ENCODE results near the gene AQP7. TPM values are rescaled to one million over a fixed set of nuclear protein-coding genes. Genes with fewer than 3 reads are reported as not detected.
A peak's percentile ranks its signal among the peaks of the same experiment; 100 is the strongest.
"Not testable (repeated sequence)": the region's sequence is repeated elsewhere in the genome, so short reads cannot be mapped to it uniquely, and the experiment has no call there.

The AQP7 gene
- polyA plus RNA-seq, 3 donors = 19.9 to 42.7 (median 23.6) TPM

- no peak for DNase-seq (ENCODE audit: extremely low read depth in 1 of 11, low read depth in 9 of 11, low spot score in 4 of 11)
Measured at GRCh38 chr9:33404788-33405362, 2.5 kb upstream of the AQP7 start.

- no peak for DNase-seq (ENCODE audit: extremely low read depth in 1 of 11, low read depth in 9 of 11, low spot score in 4 of 11)
Measured at GRCh38 chr9:33403941-33404787, 1.8 kb upstream of the AQP7 start.

GRCh38 chr9:33401809-33402208 lies 559 bp downstream of the AQP7 start:
- DNase-seq (ENCODE audit: extremely low read depth in 1 of 11, low read depth in 9 of 11, low spot score in 4 of 11) = not testable (repeated sequence)

GRCh38 chr9:33399047-33399446 lies 3.3 kb downstream of the AQP7 start:
- DNase-seq (ENCODE audit: extremely low read depth in 1 of 11, low read depth in 9 of 11, low spot score in 4 of 11) = not testable (repeated sequence)

- not testable (repeated sequence) for DNase-seq (ENCODE audit: extremely low read depth in 1 of 11, low read depth in 9 of 11, low spot score in 4 of 11)
Measured at GRCh38 chr9:33397801-33398200, 4.6 kb downstream of the AQP7 start.

GRCh38 chr9:33395159-33395879 lies 7.0 kb downstream of the AQP7 start:
- DNase-seq (ENCODE audit: extremely low read depth in 1 of 11, low read depth in 9 of 11, low spot score in 4 of 11) = peak in 1 of 11 donors; percentile 62

GRCh38 chr9:33393986-33394385 lies 8.4 kb downstream of the AQP7 start:
- not testable (repeated sequence) for DNase-seq (ENCODE audit: extremely low read depth in 1 of 11, low read depth in 9 of 11, low spot score in 4 of 11)

- DNase-seq (ENCODE audit: extremely low read depth in 1 of 11, low read depth in 9 of 11, low spot score in 4 of 11) = no peak
Measured at GRCh38 chr9:33393581-33393980, 8.8 kb downstream of the AQP7 start.

GRCh38 chr9:33392591-33393021 lies 9.8 kb downstream of the AQP7 start:
- not testable (repeated sequence) for DNase-seq (ENCODE audit: extremely low read depth in 1 of 11, low read depth in 9 of 11, low spot score in 4 of 11)

- peak in 7 of 11 donors; percentile 55 to 79 (median 67) for DNase-seq (ENCODE audit: extremely low read depth in 1 of 11, low read depth in 9 of 11, low spot score in 4 of 11)
Measured at GRCh38 chr9:33391111-33391771, 11.1 kb downstream of the AQP7 start.

GRCh38 chr9:33388110-33388994 lies 14.0 kb downstream of the AQP7 start:
- DNase-seq (ENCODE audit: extremely low read depth in 1 of 11, low read depth in 9 of 11, low spot score in 4 of 11) = no peak

GRCh38 chr9:33386998-33387397 lies 15.4 kb downstream of the AQP7 start:
- not testable (repeated sequence) for DNase-seq (ENCODE audit: extremely low read depth in 1 of 11, low read depth in 9 of 11, low spot score in 4 of 11)

GRCh38 chr9:33386641-33386996 lies 15.7 kb downstream of the AQP7 start:
- DNase-seq (ENCODE audit: extremely low read depth in 1 of 11, low read depth in 9 of 11, low spot score in 4 of 11) = not testable (repeated sequence)

- DNase-seq (ENCODE audit: extremely low read depth in 1 of 11, low read depth in 9 of 11, low spot score in 4 of 11) = not testable (repeated sequence)
Measured at GRCh38 chr9:33385979-33386640, 16.3 kb downstream of the AQP7 start.

- DNase-seq (ENCODE audit: extremely low read depth in 1 of 11, low read depth in 9 of 11, low spot score in 4 of 11) = not testable (repeated sequence)
Measured at GRCh38 chr9:33385536-33385935, 16.8 kb downstream of the AQP7 start.

- not testable (repeated sequence) for DNase-seq (ENCODE audit: extremely low read depth in 1 of 11, low read depth in 9 of 11, low spot score in 4 of 11)
Measured at GRCh38 chr9:33383396-33383795, 19.0 kb downstream of the AQP7 start.

GRCh38 chr9:33382397-33382796 lies 20.0 kb downstream of the AQP7 start:
- not testable (repeated sequence) for DNase-seq (ENCODE audit: extremely low read depth in 1 of 11, low read depth in 9 of 11, low spot score in 4 of 11)

GRCh38 chr9:33381231-33381791 lies 21.1 kb downstream of the AQP7 start:
- DNase-seq (ENCODE audit: extremely low read depth in 1 of 11, low read depth in 9 of 11, low spot score in 4 of 11) = no peak
